NCI-H69 (cell line): Measurements from ENCODE around the gene SIDT2.
"Not testable (repeated sequence)": the region's sequence is repeated elsewhere in the genome, so short reads cannot be mapped to it uniquely, and the experiment has no call there.

Source experiments
- DNase-seq: peaks from one replicate; lab custom pipeline; 2025; lab: John Stamatoyannopoulos, UW

SIDT2 gene

DNA sequence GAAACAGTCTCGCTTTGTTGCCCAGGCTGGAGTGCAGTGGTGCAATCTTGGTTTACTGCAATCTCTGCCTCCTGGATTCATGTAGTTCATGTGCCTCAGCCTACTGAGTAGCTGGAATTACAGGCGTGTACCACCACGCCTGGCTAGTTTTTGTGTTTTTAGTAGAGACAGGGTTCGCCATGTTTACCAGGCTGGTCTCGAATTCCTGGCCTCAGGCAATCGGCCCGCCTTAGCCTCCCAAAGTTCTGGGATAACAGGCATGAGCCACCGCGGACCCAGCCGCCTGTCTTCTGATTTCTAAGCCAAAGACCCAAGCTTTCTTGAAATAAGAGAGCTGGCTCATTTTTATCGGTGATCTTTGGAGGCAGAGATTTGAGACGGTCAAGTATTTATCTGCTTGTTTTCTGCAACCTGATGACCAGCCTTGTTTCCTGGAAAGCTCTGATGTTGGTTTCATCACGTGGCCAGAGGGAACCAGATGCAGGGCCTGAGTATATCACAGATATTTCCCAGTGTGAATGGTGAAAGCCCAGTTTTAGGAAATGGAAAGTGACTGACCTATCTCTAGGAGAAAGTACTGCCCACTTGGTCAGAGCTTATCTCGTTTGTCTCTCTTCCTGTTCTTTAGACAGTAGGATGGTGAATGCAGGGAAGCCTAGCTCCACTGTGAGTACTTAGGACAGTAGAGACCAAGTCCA, 5.7 kb upstream of the SIDT2 start:
- no peak for DNase-seq

DNA sequence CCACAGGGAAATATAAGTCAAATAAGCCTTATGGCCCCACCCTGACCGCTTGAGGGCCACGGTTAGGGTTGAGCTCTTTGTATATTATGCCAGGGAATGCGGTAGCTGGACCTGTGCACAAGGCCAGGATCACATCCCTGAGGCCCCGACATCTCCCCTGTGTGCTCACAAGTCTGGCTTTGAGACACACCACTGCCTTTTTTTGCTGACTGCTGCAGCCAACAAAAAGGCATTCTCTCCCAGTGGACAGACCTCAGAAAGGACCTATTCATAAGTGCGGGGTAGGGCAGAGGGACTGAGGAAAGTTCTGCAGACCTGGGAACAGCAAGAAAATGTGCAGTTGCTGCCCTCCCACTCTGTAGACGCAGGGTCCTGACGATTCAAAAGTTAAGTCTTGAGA, 3.4 kb upstream of the SIDT2 start:
- DNase-seq = no peak

DNA sequence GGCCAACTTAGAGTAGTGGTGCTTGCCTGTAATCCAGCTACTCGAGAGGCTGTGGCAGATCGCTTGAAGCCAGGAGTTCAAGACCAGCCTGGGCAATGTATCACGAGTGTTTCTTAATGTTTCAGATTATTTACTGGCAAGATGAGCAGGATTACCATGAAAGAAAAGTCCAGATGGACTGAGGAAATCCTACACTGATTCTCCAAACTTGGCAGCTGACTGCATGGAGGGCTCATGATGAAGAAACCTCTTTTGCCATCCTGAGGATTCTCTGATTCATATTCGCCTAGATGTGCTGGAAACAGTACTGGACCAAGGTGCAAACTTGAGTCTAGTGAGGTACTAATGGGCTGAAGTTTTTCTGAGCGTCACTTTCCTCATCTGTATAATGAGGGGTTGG, 2.8 kb upstream of the SIDT2 start:
- no peak for DNase-seq

DNA sequence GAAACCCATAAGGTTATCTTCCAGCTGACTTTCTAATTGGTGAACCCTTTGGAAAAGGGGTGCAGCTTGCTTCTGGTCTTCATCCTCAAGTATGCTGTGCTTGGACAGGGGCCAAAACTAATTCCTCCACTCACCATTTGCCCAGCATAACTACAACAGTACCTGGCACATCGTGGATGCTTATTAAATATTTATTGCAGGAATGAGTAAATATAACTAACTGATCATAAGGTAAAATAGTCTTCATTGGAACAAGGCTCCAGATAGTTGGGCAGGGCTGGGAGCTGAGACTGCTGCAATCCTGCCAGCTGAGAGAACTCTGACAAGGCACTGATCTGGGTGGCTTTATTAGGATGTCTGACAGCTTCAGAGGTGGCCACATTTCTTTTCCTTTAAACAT, 2.4 kb upstream of the SIDT2 start:
- DNase-seq = no peak

DNA sequence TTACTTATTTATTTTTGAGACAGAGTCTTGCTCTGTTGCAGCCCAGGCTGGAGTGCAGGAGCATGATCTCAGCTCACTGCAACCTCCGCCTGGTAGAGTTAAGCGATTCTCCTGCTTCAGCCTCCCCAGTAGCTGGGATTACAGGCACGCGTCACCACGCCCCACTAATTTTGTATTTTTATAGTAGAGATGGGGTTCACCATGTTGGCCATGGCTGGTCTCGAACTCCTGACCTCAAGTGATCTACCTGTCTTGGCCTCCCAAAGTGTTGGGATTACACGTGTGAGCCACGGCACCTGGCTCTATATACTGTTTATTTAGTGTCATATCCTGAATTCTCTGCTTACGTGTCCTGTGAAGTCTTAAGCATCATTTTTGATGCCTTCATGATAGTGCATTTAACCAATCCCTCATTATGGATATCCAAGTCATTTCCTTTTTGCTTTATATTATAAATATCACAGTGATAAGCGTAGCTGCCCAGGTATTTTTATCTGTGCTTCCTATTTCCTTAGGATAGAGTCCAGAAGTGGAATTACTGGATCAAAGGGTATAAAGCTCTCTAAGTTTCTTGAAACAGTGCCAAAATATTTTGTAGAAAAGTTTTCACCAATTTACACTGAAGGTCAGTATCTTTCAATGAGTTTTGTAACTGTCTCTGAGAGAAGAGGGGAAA, 871 bp upstream of the SIDT2 start:
- DNase-seq = no peak

DNA sequence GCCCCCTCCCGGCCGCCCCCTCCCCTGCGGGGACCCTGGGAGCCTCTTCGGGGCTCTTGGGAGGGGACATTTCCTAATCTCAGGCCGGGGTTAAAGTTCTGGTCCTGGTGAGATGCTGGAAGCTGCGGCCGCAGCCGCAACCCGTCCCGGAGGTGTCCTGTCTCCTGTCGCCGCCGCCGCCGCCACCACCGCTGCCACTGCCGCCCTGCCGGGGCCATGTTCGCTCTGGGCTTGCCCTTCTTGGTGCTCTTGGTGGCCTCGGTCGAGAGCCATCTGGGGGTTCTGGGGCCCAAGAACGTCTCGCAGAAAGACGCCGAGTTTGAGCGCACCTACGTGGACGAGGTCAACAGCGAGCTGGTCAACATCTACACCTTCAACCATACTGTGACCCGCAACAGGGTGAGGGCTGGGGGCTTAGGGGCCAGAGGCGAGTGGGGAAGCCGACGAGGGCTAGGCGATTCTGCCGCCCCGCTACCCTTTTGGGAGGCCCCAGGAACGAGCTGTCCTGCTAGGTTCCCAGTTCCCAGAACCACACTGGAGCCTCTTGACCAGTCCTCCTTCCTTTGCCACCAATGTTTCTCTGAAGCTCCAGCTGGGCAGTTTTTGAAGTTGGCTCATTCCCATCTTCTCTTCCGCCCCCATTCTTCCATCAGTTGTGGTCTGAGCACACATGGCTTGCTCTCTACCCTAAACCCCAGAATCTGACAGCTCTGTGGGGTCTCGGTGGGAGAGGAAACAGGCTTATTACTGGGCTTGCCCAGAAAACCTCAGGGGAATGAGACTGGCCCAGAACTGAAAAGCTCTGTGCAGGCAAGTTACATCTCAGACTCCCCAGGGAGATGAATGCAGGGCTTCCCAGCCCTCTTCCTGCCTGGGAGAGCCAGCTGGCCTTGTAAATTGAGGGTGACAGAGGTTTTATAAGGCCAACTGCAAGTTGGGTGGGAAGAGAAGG, 781 bp downstream of the SIDT2 start:
- peak; percentile 82 for DNase-seq

DNA sequence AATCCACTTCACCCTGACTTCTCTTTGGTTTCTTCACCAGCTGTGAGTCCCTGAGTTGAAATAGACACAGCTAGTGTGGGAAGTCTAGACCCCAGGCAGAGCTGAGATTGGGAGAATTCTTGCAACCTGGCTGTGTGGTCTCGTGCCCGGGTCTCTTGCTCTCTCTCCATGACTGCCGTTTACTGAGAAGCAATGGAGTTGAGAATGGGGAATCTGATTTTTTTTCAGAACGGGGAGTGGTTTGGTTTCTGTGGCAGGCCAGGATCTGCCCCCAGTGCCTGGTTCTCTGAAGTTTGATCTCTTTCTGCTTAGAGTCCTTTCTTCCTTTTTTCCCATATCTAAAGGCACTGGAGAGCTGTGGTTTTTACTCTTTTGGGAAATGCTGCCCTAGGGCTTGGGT, 1.5 kb downstream of the SIDT2 start:
- DNase-seq = no peak

DNA sequence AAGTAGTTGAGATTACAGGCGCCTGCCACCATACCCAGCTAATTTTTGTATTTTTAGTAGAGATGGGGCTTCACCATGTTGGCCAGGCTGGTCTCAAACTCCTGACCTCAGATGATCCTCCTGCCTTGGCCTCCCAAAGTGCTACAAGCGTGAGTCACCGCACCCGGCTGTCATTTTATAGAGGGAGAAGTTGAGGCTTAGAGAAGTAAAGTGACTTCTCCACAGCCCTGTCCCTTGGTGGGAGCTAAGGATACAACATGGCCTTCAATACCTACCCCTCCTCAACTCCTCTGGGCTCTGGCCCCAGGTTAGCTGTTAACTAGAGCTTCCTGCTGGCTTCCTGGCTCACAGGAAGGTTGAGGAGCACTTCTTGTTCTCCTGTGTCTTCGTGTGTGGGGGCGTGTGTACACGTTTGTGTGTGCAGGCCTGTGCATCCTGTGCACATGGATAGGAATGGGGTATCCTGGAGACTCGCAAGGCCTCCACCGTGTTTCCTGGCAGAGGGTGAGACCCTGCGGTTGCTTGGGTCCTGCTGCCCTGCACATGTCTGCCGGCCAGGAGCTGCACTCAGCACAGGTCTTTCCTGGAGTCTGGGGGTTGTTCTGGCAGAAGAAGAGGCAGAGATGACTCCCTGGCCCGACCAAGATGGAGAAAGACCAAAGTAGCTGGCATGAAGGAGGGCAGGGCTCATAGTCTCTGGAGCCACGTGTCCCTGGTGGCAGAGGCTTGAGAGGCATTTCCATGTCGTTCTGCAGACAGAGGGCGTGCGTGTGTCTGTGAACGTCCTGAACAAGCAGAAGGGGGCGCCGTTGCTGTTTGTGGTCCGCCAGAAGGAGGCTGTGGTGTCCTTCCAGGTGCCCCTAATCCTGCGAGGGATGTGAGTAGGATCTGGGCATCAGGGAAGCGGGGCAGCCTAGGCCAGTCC, 2.4 kb downstream of the SIDT2 start:
- peak; percentile 86 for DNase-seq

DNA sequence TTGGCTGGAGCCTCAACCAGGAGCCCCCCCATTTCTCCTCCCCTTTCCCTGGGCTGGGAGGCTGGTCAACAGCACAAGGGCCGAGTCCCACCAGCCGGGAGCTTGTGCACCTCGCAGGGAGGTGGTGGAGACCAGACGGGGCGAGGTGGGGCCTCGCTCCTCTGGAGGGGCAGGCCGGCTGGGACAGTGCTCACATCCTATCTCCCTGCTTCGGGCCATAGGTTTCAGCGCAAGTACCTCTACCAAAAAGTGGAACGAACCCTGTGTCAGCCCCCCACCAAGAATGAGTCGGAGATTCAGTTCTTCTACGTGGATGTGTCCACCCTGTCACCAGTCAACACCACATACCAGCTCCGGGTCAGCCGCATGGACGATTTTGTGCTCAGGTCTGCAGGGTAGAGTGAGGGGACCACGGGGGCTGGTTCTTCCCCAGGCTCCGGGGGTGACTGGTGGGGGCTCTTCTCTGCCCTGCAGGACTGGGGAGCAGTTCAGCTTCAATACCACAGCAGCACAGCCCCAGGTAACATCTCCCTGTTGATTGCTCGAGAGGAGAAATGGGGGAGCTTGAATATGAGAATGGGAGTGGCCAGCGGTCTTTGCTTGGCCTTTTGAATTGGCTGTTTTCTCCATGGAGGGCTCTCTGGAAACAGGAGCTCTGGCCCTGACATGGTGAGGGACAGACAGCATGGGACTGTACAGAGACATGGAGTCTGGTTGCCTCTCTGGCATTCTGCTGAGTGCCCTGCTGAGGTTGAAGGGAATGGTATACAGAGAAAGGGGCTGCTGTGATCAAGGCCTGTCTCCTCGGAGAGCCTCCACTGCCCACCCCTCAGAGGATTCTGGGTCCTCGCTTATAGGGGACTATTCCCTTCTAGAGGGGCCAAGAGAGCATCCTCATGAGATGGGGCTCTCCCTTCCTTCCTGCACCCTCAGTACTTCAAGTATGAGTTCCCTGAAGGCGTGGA, 3.3 kb downstream of the SIDT2 start:
- DNase-seq = no peak

DNA sequence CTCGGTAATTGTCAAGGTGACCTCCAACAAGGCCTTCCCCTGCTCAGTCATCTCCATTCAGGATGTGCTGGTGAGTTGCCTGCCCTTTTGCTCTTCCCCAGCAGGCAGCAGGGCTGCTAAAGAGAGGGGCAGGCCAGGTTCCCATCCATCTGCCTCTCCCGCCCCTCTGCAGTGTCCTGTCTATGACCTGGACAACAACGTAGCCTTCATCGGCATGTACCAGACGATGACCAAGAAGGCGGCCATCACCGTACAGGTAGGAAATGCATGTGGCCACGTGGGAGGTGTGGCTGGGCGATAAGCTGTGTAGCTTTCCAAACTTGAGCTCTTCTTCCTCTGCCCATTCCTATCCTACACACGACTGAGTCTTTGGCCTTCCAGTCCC, 4.0 kb downstream of the SIDT2 start:
- no peak for DNase-seq

DNA sequence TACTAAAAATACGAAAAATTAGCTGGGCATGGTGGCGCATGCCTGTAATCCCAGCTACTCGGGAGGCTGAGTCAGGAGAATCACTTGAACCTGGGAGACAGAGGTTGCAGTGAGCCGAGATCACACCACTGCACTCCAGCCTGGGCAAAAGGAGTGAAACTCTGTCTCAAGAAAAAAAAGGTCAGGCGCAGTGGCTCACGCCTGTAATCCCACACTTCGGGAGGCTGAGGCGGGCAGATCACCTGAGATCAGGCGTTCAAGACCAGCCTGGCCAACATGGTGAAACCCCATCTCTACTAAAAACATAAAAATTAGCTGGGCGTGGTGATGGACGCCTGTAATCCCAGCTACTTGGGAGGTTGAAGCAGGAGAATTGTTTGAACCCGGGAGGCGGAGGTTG, 4.6 kb downstream of the SIDT2 start:
- not testable (repeated sequence) for DNase-seq

DNA sequence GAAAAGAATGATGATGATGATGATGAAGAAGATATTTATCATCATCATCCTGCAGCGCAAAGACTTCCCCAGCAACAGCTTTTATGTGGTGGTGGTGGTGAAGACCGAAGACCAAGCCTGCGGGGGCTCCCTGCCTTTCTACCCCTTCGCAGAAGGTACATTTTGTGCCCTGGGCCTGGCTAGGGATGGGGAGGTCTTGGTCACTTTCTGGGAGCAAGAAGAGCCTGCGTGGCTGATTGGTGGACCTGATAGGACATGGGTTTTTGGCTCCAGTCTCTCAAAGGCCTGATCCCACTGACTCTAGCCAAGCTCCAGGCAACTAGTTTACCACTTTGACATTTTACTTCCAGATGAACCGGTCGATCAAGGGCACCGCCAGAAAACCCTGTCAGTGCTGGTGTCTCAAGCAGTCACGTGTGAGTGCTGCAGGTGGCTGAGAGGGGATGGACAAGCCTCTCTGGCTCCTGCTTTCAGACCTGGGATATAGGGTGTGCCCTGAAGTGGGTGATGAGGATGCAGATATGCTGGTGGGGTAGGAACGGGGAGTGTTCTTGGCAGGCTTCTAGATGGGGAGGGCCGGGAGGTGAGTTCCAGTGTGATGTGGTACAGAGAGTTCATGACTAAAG, 5.3 kb downstream of the SIDT2 start:
- DNase-seq = no peak

DNA sequence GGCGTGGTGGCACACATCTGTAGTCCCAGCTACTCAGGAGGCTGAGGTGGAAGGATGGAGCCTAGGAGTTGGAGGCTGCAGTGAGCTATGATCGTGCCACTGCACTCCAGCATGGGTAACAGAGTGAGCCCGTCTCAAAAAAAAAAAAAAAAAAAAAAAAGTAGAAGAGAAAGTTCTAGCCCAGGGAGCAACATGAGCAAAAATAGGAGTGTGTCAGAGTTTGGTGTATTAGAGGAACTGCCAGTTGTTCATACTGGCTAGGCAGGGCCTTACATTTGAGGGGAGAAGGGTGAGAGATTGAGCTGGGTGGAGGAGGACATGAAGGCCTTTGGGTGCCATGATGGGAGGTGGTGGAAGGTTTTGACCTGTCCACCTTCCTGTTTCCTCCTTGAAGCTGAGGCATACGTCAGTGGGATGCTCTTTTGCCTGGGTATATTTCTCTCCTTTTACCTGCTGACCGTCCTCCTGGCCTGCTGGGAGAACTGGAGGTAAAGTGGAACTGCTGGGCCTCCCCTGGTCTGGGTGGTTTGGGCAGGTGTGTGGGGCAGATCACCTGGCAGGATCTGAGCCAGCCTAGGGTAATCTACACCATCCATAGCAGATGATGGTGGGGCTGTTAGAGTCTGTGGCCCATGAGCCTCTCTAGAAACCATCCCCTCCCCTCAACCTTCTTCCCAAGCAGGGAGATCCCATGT, 7.3 kb downstream of the SIDT2 start:
- no peak for DNase-seq

DNA sequence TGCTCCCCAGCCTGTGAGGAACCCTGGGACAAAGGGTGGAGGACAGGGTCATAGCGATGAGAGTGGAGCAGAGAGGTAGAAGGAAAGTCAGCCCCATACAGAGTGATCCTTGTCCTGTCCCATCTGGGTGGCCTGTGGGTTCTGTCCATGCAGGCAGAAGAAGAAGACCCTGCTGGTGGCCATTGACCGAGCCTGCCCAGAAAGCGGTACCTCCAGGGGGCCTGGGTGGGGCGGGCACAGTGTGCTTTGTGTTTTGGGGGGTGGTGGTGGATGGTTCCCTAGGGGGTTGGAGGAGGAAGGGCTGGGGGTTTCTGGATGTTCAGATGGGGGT, 7.9 kb downstream of the SIDT2 start:
- no peak for DNase-seq

DNA sequence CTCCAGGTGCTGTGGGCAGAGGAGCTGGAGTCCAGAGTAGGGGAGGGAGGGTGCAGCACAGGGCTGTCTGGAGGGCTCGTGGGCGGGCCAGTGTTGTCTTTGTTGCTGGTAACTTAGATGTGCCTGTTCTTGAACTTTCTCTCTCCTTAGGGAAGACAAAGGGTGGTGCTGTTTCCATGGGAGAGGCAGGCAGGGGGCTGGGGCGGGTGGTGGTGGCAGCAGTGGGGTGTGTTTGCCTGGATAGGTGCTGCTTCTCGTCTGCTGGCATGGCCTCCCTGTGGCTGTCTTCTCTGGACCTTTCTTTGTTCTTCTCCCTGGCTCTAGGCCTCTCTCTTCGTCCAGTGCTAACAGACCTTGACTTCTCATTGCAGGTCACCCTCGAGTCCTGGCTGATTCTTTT, 8.5 kb downstream of the SIDT2 start:
- DNase-seq = no peak

DNA sequence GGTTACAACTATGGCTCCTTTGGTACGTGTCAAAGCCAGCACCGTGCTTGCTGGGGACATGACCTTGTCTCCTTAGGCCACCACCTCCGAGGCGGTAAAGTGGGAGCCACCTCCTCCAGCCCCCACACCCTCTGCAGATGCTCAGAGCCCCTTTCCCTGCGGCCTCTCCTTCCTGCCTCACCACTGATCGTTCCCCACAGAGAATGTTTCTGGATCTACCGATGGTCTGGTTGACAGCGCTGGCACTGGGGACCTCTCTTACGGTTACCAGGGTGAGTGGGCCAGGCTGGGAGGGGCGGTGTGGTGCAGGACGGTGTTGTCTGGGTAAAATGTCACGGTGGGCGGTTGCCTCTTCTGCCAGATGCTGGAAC, 8.9 kb downstream of the SIDT2 start:
- no peak for DNase-seq

DNA sequence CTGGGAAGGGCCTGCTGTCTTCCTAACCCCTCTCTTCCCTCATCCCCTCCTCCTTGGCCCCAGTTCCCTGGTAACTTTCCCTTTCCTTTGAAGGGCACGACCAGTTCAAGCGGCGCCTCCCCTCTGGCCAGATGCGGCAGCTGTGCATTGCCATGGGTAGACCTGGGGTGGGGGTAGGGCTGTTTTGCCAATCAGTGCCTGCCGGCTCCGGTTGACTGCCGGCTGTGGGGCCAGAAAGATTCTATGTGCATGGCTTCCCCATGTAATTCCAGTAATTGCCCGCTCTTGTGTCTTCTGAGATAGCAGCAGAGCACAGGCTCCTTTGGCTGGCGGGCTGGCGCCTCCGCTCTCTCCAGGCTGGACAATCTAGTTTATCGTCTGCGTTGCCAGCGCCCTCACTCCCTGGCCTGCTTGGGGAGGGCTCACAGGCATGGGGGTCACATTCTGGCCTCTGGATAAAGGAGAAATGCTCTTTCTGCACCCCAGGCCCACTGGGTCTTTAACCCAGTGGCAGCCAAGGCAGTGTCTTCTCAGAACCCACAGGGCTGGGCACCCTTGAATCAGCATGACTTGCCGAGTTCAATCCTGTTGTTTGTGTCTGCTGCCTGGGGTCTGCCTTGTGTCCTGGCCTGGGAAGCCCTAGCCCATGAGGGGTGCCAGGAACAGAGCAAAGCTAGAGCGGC, 9.4 kb downstream of the SIDT2 start:
- no peak for DNase-seq

DNA sequence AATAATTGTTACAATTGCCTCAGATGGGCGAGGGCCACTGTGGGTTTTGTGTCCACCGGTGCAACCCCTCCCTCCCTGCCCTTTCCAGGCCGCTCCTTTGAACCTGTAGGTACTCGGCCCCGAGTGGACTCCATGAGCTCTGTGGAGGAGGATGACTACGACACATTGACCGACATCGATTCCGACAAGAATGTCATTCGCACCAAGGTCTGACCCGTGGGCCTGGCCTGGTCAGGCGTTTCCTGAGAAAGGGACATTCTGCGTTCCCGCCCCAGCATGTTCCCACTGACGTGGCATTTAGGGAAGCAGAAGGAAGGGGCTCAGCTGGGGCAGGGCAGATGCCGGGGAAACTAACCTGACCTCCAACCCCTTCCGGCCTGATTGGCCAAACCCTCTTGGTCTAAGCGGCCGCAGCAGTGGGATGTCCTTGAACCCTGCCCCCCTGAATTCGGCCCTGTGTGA, 10.1 kb downstream of the SIDT2 start:
- DNase-seq = no peak
